H1 (cell line): ENCODE results near the gene CHI3L2. TPM values are rescaled to one million over a fixed set of nuclear protein-coding genes. Genes with fewer than 3 reads are reported as not detected.

ENCODE experiments used
- CTCF ChIA-PET: fragments of 300-600 bp; sonication (Branson Sonifier 250); formaldehyde crosslinking; loops from one replicate; lab custom pipeline; 2021; ENCODE audit not compliant: partially characterized antibody; lab: Charles Lee
- POLR2A ChIA-PET: fragments of 300-600 bp; sonication (Branson Sonifier 250); formaldehyde crosslinking; loops from one replicate; lab custom pipeline; 2021; ENCODE audit warnings: inconsistent platforms; ENCODE audit not compliant: partially characterized antibody; lab: Charles Lee
- DNase-seq, 2 experiments: peaks; one replicate each; pipeline versions ENCODE4 v3.0.0 to v3.0.0-alpha.2; 2010 to 2022; ENCODE audit warnings: low spot score in 2 of 2, low read depth in 1 of 2, mixed read lengths in 1 of 2
- FAIRE-seq: peaks from 2 replicates; lab custom pipeline; 2011; peaks lifted over from hg19 to GRCh38; lab: Jason Lieb, UNC
- H2AFZ ChIP-seq: 2 replicates; pipeline ENCODE4 v1.8.1; 2012; ENCODE audit warnings: low read length, inconsistent platforms
- H2AK5ac ChIP-seq: 2 replicates; pipeline ENCODE4 v1.6.1; 2013; ENCODE audit warnings: low read depth, low read length
- H2BK120ac ChIP-seq: replicated peaks from 2 replicates; pipeline ENCODE3; 2013; ENCODE audit warnings: low read depth, low read length, inconsistent platforms
- H2BK12ac ChIP-seq: 2 replicates; pipeline ENCODE4 v1.6.1; 2013; ENCODE audit warnings: low read depth, low read length
- H2BK15ac ChIP-seq: 2 replicates; pipeline ENCODE4 v1.6.1; 2013; ENCODE audit warnings: low read length
- H2BK20ac ChIP-seq: 2 replicates; pipeline ENCODE4 v1.6.1; 2013; ENCODE audit warnings: low read length
- H2BK5ac ChIP-seq: 2 replicates; pipeline ENCODE4 v1.6.1; 2013; ENCODE audit warnings: low read depth, low read length
- H3K14ac ChIP-seq: 2 replicates; pipeline ENCODE4 v1.6.1; 2013; ENCODE audit warnings: inconsistent platforms; ENCODE audit not compliant: insufficient read length
- H3K18ac ChIP-seq: 2 replicates; pipeline ENCODE4 v1.6.1; 2013; ENCODE audit warnings: low read length; ENCODE audit errors: extremely low read depth
- H3K23ac ChIP-seq: 2 replicates; pipeline ENCODE4 v1.6.1; 2013; ENCODE audit warnings: inconsistent platforms; ENCODE audit not compliant: insufficient read length
- H3K23me2 ChIP-seq: 2 replicates; pipeline ENCODE4 v1.6.1; 2013; ENCODE audit warnings: low read depth, low read length
- H3K27ac ChIP-seq: 2 replicates; pipeline ENCODE4 v1.6.1; 2011; ENCODE audit warnings: low read depth, low read length, inconsistent platforms
- H3K27me3 ChIP-seq, 4 experiments: replicated peaks in 1 of 4; 1 replicate in 1 of 4; 2 replicates in 3 of 4; pipeline versions ENCODE4 v1.6.1 to v1.8.1; 2011 to 2013; ENCODE audit warnings: low read length in 3 of 4, mild to moderate bottlenecking in 3 of 4, inconsistent platforms in 2 of 4, mixed read lengths in 2 of 4, moderate library complexity in 1 of 4; ENCODE audit not compliant: control insufficient read depth in 3 of 4, insufficient read depth in 3 of 4; ENCODE audit errors: extremely low read depth in 1 of 4
- H3K36me3 ChIP-seq, 4 experiments: 2 replicates each; pipeline versions ENCODE4 v1.6.1 to v1.8.1; 2011 to 2013; ENCODE audit warnings: mild to moderate bottlenecking in 4 of 4, low read length in 3 of 4, moderate library complexity in 2 of 4, control low read depth in 1 of 4, inconsistent platforms in 1 of 4; ENCODE audit not compliant: insufficient read depth in 4 of 4, control insufficient read depth in 2 of 4
- H3K4ac ChIP-seq: replicated peaks from 2 replicates; pipeline ENCODE3; 2013; ENCODE audit warnings: low read length, low read depth, mixed read lengths, inconsistent platforms; ENCODE audit not compliant: insufficient read length
- H3K4me1 ChIP-seq, 4 experiments: replicated peaks in 1 of 4; 1 replicate in 1 of 4; 2 replicates in 3 of 4; pipeline versions ENCODE4 v1.6.1 to v1.8.1; 2011 to 2013; ENCODE audit warnings: low read length in 3 of 4, inconsistent platforms in 2 of 4, mixed read lengths in 1 of 4; ENCODE audit not compliant: insufficient read depth in 4 of 4, control insufficient read depth in 3 of 4
- H3K4me2 ChIP-seq, 2 experiments: 2 replicates each; pipeline versions ENCODE4 v1.6.1 to v1.8.1; 2011 to 2013; ENCODE audit warnings: low read depth in 2 of 2, low read length in 2 of 2, control low read depth in 1 of 2, inconsistent platforms in 1 of 2, mild to moderate bottlenecking in 1 of 2; ENCODE audit not compliant: insufficient read depth in 1 of 2
- H3K4me3 ChIP-seq, 4 experiments: fragments of 200-600, 300-600 bp in 1 of 4; sonication (generic), shearing (Covaris generic), sonication (Bioruptor Twin) in 1 of 4; 2 replicates each; pipeline versions ENCODE4 v1.5.1 to v1.8.1; 2011 to 2016; ENCODE audit warnings: low read length in 4 of 4, low read depth in 3 of 4, control low read depth in 2 of 4, inconsistent platforms in 2 of 4, mild to moderate bottlenecking in 2 of 4, mixed read lengths in 1 of 4, moderate library complexity in 1 of 4; ENCODE audit not compliant: insufficient read depth in 2 of 4; ENCODE audit errors: extremely low read depth in 1 of 4
- H3K56ac ChIP-seq: replicated peaks from 2 replicates; pipeline ENCODE3; 2013; ENCODE audit warnings: low read depth, mild to moderate bottlenecking, mixed read lengths, low read length, inconsistent platforms; ENCODE audit not compliant: insufficient read length
- H3K79me1 ChIP-seq: 2 replicates; pipeline ENCODE4 v1.6.1; 2013; ENCODE audit warnings: low read depth, low read length, control low read depth
- H3K79me2 ChIP-seq, 2 experiments: 2 replicates each; pipeline versions ENCODE4 v1.6.1 to v1.8.1; 2012 to 2013; ENCODE audit warnings: low read length in 2 of 2, mild to moderate bottlenecking in 2 of 2, inconsistent platforms in 1 of 2; ENCODE audit not compliant: insufficient read depth in 2 of 2, control insufficient read depth in 1 of 2
- H3K9ac ChIP-seq, 4 experiments: replicated peaks in 1 of 4; 1 replicate in 1 of 4; 2 replicates in 3 of 4; pipeline versions ENCODE4 v1.6.1 to v1.8.1; 2011 to 2013; ENCODE audit warnings: low read depth in 3 of 4, low read length in 3 of 4, control low read depth in 2 of 4, mild to moderate bottlenecking in 2 of 4, moderate library complexity in 2 of 4, inconsistent platforms in 1 of 4; ENCODE audit errors: extremely low read depth in 1 of 4
- H3K9me3 ChIP-seq, 2 experiments: 2 replicates each; pipeline versions ENCODE4 v1.6.1 to v1.8.1; 2012 to 2013; ENCODE audit warnings: mild to moderate bottlenecking in 2 of 2, moderate library complexity in 2 of 2, control low read depth in 1 of 2, inconsistent platforms in 1 of 2, low read depth in 1 of 2, low read length in 1 of 2, mixed read lengths in 1 of 2; ENCODE audit not compliant: insufficient read depth in 2 of 2
- H4K20me1 ChIP-seq, 2 experiments: replicated peaks in 1 of 2; 2 replicates each; pipeline versions ENCODE3 to v1.8.1; 2011 to 2013; ENCODE audit warnings: inconsistent platforms in 2 of 2, low read length in 2 of 2, mild to moderate bottlenecking in 1 of 2; ENCODE audit not compliant: insufficient read depth in 2 of 2, control insufficient read depth in 1 of 2
- H4K5ac ChIP-seq: 2 replicates; pipeline ENCODE4 v1.6.1; 2013; ENCODE audit warnings: low read length, low read depth, mixed read lengths, inconsistent platforms; ENCODE audit not compliant: insufficient read length
- H4K8ac ChIP-seq: 2 replicates; pipeline ENCODE4 v1.8.0; 2013; ENCODE audit warnings: mild to moderate bottlenecking, moderate library complexity, low read length, inconsistent platforms; ENCODE audit not compliant: insufficient read depth; ENCODE audit errors: extremely low read depth
- H4K91ac ChIP-seq: replicated peaks from 2 replicates; pipeline ENCODE3; 2013; ENCODE audit warnings: low read length, mixed read lengths, inconsistent platforms; ENCODE audit not compliant: insufficient read length
- ASH2L ChIP-seq: fragments of 200-600, 300-600 bp; sonication (generic); IDR thresholded peaks from one replicate; pipeline ENCODE4 v1.7.1; 2017; ENCODE audit warnings: low read length
- BACH1 ChIP-seq: IDR thresholded peaks from 2 replicates; pipeline ENCODE4 v1.6.1; 2012; ENCODE audit warnings: low read length, improper control_type of control experiment
- CBX5 ChIP-seq: fragments of 300-800, 300-1000 bp; sonication (generic); IDR thresholded peaks from 2 replicates; pipeline ENCODE4 v1.7.1; 2016; ENCODE audit warnings: antibody characterized with exemption, low read length, low read depth
- CEBPB ChIP-seq: IDR thresholded peaks from 2 replicates; pipeline ENCODE4 v1.6.1; 2012; ENCODE audit warnings: low read depth, low read length
- CREB1 ChIP-seq: IDR thresholded peaks from 2 replicates; pipeline ENCODE4 v1.6.1; 2012; ENCODE audit warnings: inconsistent platforms
- FOSL1 ChIP-seq: IDR thresholded peaks from 2 replicates; pipeline ENCODE4 v1.6.1; 2011; ENCODE audit warnings: mild to moderate bottlenecking, low read depth, low read length, moderate library complexity; ENCODE audit not compliant: insufficient read depth
- HDAC2 ChIP-seq, 2 experiments: fragments of 300-600 bp in 1 of 2; sonication (generic) in 1 of 2; IDR thresholded peaks; 2 replicates each; pipeline ENCODE4 v1.6.1; 2011 to 2012; ENCODE audit warnings: low read depth in 2 of 2, low read length in 2 of 2, mild to moderate bottlenecking in 2 of 2, moderate library complexity in 2 of 2, borderline replicate concordance in 1 of 2, inconsistent platforms in 1 of 2
- RBBP5 ChIP-seq: IDR thresholded peaks from 2 replicates; pipeline ENCODE4 v1.7.1; 2012; ENCODE audit warnings: low read depth, mild to moderate bottlenecking, inconsistent platforms, low read length, moderate library complexity, borderline replicate concordance
- SP1 ChIP-seq: IDR thresholded peaks from 2 replicates; pipeline ENCODE4 v1.6.1; 2011; ENCODE audit warnings: low read depth, low read length
- SP4 ChIP-seq: IDR thresholded peaks from 2 replicates; pipeline ENCODE4 v1.6.1; 2012; ENCODE audit warnings: low read length, inconsistent platforms
- SUZ12 ChIP-seq: fragments of 200-600 bp; sonication (generic); IDR thresholded peaks from 2 replicates; pipeline ENCODE4 v1.6.1; 2012; ENCODE audit warnings: mild to moderate bottlenecking, inconsistent platforms, low read length, moderate library complexity, mixed read lengths
- TAF1 ChIP-seq: IDR thresholded peaks from 2 replicates; pipeline ENCODE4 v1.6.1; 2011; ENCODE audit warnings: mild to moderate bottlenecking, low read depth, low read length
- TEAD4 ChIP-seq: IDR thresholded peaks from 2 replicates; pipeline ENCODE4 v1.6.1; 2012; ENCODE audit warnings: low read depth, low read length, inconsistent platforms, mixed read lengths
- YY1 ChIP-seq: IDR thresholded peaks from 2 replicates; pipeline ENCODE4 v1.6.1; 2011; ENCODE audit warnings: low read depth, mild to moderate bottlenecking, low read length
- polyA plus RNA-seq, 7 experiments: library from polyadenylated mRNA; depleted of rRNA in 3 of 7; stranded (reverse) in 5 of 7; unstranded in 2 of 7; fragments of >200 nt in 5 of 7; fragments of 200-250 nt in 2 of 7; gene quantifications; 1 replicate in 5 of 7; 2 replicates in 1 of 7; 4 replicates in 1 of 7; pipeline versions ENCODE4 v1.2.1 to v1.2.3, GENCODE V29; 2011 to 2013; ENCODE audit warnings: missing spikeins in 2 of 7, mixed read lengths in 2 of 7
- total RNA-seq: library from RNA; stranded (reverse); fragmentation: NEBNext Ultra II Directional; extraction: Animal tissue kit (Norgen Biotek cat#: 25700); gene quantifications from 2 replicates; pipeline ENCODE4 v1.2.1, GENCODE V29; 2021
- TF ChIP-seq, protein P1 (sequence below): IDR thresholded peaks from 2 replicates; pipeline ENCODE4 v1.6.1; 2011; ENCODE audit warnings: low read depth, mild to moderate bottlenecking, low read length; ENCODE audit not compliant: insufficient read depth

CHI3L2 gene
- total and polyA plus RNA-seq, 2 of the 8 experiments (the other 6 are each of a cell fraction or from before 2014, with no cell fraction given) = not detected

DNA sequence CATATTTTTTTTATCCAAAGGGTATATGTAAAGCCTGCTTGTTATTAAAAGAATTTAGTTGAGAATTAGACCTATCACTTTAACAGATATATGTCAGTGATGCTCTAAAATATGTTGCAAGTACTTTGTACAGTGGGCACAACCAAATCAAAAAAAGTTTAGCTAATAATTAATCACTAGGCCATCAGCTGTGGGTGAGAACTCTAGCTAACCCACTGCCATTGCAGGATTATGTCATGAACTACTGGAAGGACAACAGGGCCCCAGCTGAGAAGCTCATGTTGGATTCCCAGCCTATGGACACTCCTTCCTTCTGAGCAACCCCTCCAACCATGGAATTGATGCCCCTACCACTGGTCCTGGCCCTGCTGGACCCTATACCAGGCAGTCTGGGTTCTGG is 56.3 kb downstream of the CHI3L2 start:
- FAIRE-seq (no peak), DNase-seq (no peak)
- no peak overlapping the region for H2BK120ac ChIP-seq
- H3K14ac ChIP-seq = no peak overlapping the region
- H2BK20ac ChIP-seq = no peak overlapping the region
- no peak overlapping the region for H2BK12ac ChIP-seq
- no peak overlapping the region for H4K5ac ChIP-seq
- H3K4ac ChIP-seq = no peak overlapping the region
- no peak overlapping the region for H4K91ac ChIP-seq
- H3K18ac ChIP-seq = no peak overlapping the region
- no peak overlapping the region for H3K23ac ChIP-seq
- no peak overlapping the region for H3K4me3 ChIP-seq
- H2AFZ ChIP-seq = no peak overlapping the region
- no peaks in the 10 kb centered on the region for H3K9me3 ChIP-seq
- H2BK15ac ChIP-seq = no peak overlapping the region
- H3K36me3 ChIP-seq = no peaks in the 10 kb centered on the region
- no peak overlapping the region for H3K56ac ChIP-seq
- H3K9ac ChIP-seq = no peak overlapping the region
- H3K27ac ChIP-seq = no peak overlapping the region
- TF ChIP-seq RBBP5 (no peak), SP1 (no peak), YY1 (no peak), CEBPB (no peak), FOSL1 (no peak), CBX5 (no peak), BACH1 (no peak), HDAC2 (IDR thresholded peaks at IDR 0.05; ENCODE audit: borderline replicate concordance in 1 of 2, low read depth in 2 of 2, low read length in 2 of 2) (no peak), TAF1 (no peak), TEAD4 (no peak), CREB1 (no peak), ASH2L (no peak), SUZ12 (no peak), SP4 (no peak)
- TF ChIP-seq, protein P1, sequence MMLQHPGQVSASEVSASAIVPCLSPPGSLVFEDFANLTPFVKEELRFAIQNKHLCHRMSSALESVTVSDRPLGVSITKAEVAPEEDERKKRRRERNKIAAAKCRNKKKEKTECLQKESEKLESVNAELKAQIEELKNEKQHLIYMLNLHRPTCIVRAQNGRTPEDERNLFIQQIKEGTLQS = no peak
- TF ChIP-seq, all 59 proteins: peak for 0
- Histone ChIP-seq H3K4me1 (no peaks in the 10 kb centered on the region), H3K4me2 (no peak overlapping the region), H4K8ac (no peak overlapping the region), H4K20me1 (no peaks in the 10 kb centered on the region), H2AK5ac (no peak overlapping the region), H2BK5ac (no peak overlapping the region), H3K79me1 (no peaks in the 10 kb centered on the region), H3K23me2 (no peaks in the 10 kb centered on the region), H3K27me3 (no peaks in the 10 kb centered on the region), H3K79me2 (no peaks in the 10 kb centered on the region)
- ChIA-PET POLR2A (no interaction called here), CTCF (interaction anchor here (1.2 to 1.3 kb wide), 2 partner anchors 64 to 89 kb away, joined by 3 to 4 read pairs; no protein-coding TSS in a partner anchor)
